ENCODE results near the gene YEATS2. TPM values are rescaled to one million over a fixed set of nuclear protein-coding genes. Genes with fewer than 3 reads are reported as not detected.
"Not testable (repeated sequence)": the region's sequence is repeated elsewhere in the genome, so short reads cannot be mapped to it uniquely, and the experiment has no call there.

The YEATS2 gene
- polyA plus RNA-seq, 1 experiment = 38.3 TPM

DNA sequence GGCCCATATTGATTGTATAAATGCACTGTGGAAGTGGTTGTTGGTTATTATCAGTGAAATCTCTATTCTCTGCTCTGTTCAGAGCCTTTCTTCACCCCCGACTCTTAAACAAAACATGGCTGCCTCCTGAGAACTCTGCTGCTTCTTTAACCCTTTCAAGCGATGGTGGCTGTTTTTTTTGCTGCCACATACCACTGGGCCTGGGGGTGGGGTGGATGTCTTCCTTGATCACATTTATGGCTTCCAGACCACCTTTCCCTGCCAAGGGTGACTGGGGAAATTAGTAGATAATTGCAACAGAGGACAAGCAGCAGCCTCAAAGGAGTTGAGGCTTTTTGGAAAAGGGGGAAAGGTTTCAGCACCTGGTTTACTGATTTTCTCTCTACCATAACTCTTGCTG, 32.8 kb downstream of the YEATS2 start:
- no peak overlapping the region for H3K27ac ChIP-seq (ENCODE audit: low read depth, low read length)
- ChIA-PET POLR2A (no interaction called here), CTCF (no interaction called here)
- H3K27me3 ChIP-seq (ENCODE audit: control insufficient read depth, insufficient read depth, low read length) = no peaks in the 10 kb centered on the region
- H3K9me3 ChIP-seq (ENCODE audit: control insufficient read depth, insufficient read depth, low read length) = no peaks in the 10 kb centered on the region
- no peak for DNase-seq (ENCODE audit: low read depth, low spot score)
- H3K4me3 ChIP-seq (ENCODE audit: low read depth, low read length) = no peak overlapping the region
- TF ChIP-seq, protein P1, sequence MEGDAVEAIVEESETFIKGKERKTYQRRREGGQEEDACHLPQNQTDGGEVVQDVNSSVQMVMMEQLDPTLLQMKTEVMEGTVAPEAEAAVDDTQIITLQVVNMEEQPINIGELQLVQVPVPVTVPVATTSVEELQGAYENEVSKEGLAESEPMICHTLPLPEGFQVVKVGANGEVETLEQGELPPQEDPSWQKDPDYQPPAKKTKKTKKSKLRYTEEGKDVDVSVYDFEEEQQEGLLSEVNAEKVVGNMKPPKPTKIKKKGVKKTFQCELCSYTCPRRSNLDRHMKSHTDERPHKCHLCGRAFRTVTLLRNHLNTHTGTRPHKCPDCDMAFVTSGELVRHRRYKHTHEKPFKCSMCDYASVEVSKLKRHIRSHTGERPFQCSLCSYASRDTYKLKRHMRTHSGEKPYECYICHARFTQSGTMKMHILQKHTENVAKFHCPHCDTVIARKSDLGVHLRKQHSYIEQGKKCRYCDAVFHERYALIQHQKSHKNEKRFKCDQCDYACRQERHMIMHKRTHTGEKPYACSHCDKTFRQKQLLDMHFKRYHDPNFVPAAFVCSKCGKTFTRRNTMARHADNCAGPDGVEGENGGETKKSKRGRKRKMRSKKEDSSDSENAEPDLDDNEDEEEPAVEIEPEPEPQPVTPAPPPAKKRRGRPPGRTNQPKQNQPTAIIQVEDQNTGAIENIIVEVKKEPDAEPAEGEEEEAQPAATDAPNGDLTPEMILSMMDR (IDR thresholded peaks at IDR 0.05; ENCODE audit: low read depth, low read length) = no peak

DNA sequence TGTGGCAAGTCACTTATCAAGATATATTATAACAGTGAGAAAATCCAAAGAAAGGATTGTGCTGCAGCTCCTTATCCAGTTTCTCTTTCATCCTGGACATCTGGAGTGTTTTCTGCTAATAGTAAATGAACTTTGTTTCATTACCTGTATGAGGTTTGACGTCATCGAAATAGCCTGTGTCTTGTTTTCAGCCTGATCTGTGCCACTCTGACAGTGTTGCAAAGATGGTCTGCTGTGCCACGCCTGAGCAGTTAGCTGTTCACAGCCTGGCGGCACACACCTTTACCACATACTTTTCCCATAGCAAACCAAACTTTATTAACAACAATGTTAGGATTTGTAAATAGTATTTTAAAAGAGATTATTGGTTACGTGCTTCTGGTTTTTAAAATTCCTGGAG, 34.0 kb downstream of the YEATS2 start:
- no peaks in the 10 kb centered on the region for H3K9me3 ChIP-seq (ENCODE audit: control insufficient read depth, insufficient read depth, low read length)
- H3K4me3 ChIP-seq (ENCODE audit: low read depth, low read length) = no peak overlapping the region
- TF ChIP-seq, protein P1 (IDR thresholded peaks at IDR 0.05; ENCODE audit: low read depth, low read length) = no peak
- POLR2A ChIA-PET = no interaction called here
- H3K27me3 ChIP-seq (ENCODE audit: control insufficient read depth, insufficient read depth, low read length) = no peaks in the 10 kb centered on the region
- no peak overlapping the region for H3K27ac ChIP-seq (ENCODE audit: low read depth, low read length)
- CTCF ChIA-PET = interaction anchor here (0.5 kb wide), 1 partner anchor 22 kb away, joined by 8 read pairs; no protein-coding TSS in a partner anchor
- DNase-seq (ENCODE audit: low read depth, low spot score) = no peak

DNA sequence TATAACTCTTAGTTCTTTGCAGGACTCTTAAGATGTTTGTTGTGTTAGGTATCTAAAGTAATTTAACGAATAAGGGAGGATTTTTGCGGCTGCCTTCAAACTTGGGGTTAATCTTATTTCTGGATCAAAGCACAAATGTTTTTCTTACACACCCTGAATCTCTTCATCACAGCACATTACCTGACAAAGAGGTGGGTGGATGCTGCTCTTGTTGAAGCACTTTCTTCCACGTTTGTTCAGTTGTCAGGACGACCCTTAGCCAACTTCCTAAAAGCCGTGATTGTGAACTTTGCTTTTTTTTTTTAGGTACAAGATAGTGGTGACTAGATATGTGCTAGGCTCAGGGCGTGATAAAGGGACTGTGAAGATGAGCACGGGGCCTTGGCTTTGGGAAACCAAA, 36.0 kb downstream of the YEATS2 start:
- TF ChIP-seq, protein P1 (IDR thresholded peaks at IDR 0.05; ENCODE audit: low read depth, low read length) = no peak
- Histone ChIP-seq H3K4me3 (ENCODE audit: low read depth, low read length) (no peak overlapping the region), H3K9me3 (ENCODE audit: control insufficient read depth, insufficient read depth, low read length) (no peaks in the 10 kb centered on the region), H3K27ac (ENCODE audit: low read depth, low read length) (no peak overlapping the region), H3K27me3 (ENCODE audit: control insufficient read depth, insufficient read depth, low read length) (no peaks in the 10 kb centered on the region)
- ChIA-PET CTCF (no interaction called here), POLR2A (no interaction called here)
- DNase-seq (ENCODE audit: low read depth, low spot score) = no peak

DNA sequence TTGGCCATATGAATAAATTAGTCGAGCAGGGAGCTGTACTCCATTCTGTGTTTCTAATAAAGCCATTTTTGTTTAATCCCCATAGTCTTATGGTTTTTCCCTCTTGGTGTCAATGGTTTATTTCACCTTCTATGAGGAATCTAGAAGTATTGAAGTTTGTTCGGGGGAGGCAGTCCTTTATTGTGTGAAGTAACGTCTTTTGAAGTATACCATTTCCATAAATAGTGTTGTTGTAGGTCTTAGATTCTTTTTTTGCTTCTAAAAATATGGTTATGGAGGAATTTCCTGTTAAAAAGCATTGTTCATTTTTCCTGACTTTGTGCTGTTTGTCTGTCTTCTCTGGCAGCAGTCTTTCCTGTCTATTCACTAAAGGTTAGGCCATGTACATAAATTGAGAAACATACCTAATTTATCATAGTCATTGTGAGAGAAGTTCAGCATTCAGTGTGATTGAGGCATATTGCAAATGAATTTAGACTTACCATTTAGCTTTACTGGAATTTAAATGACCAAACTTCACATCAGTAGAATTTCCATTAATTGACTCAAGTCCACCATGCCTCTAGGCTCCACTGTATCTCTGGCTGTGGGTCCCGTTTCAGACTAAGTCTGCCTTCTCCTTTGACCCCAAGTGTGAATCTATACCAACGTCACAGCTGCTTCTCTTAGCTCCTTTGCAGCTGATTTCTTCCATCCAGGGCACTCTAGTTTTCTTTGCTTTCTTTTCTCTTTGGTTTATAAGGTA, 37.3 kb downstream of the YEATS2 start:
- POLR2A ChIA-PET = interaction anchor here (0.6 kb wide), 1 partner anchor 24 kb away, joined by 4 read pairs; no protein-coding TSS in a partner anchor
- DNase-seq (ENCODE audit: low read depth, low spot score) = no peak
- no peaks in the 10 kb centered on the region for H3K27me3 ChIP-seq (ENCODE audit: control insufficient read depth, insufficient read depth, low read length)
- CTCF ChIA-PET = interaction anchor here (0.8 kb wide), 1 partner anchor 32 kb away, joined by 3 read pairs; no protein-coding TSS in a partner anchor
- no peak overlapping the region for H3K27ac ChIP-seq (ENCODE audit: low read depth, low read length)
- no peaks in the 10 kb centered on the region for H3K9me3 ChIP-seq (ENCODE audit: control insufficient read depth, insufficient read depth, low read length)
- TF ChIP-seq, protein P1 (IDR thresholded peaks at IDR 0.05; ENCODE audit: low read depth, low read length) = no peak
- H3K4me3 ChIP-seq (ENCODE audit: low read depth, low read length) = no peak overlapping the region

DNA sequence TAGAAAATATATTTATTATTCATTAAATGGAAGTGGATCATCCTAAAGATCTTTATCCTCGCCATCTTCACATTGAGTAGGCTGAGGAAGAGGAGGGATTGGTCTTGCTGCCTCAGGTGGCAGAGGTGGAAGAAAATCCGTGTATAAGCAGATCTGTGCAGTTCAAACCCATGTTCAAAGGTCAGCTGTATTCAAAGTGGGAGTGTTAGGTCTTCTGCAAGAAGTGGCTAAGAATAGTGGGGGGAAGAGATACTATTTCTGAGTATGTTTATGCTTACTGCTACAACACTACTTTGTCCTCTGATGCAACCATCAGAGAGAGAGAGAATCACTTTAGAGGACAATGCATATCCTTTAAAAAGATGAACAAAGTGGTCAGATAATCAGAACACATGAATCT, 39.5 kb downstream of the YEATS2 start:
- CTCF ChIA-PET = no interaction called here
- POLR2A ChIA-PET = no interaction called here
- DNase-seq (ENCODE audit: low read depth, low spot score) = no peak
- Histone ChIP-seq H3K27ac (ENCODE audit: low read depth, low read length) (no peak overlapping the region), H3K9me3 (ENCODE audit: control insufficient read depth, insufficient read depth, low read length) (no peaks in the 10 kb centered on the region), H3K27me3 (ENCODE audit: control insufficient read depth, insufficient read depth, low read length) (no peaks in the 10 kb centered on the region), H3K4me3 (ENCODE audit: low read depth, low read length) (no peak overlapping the region)
- TF ChIP-seq, protein P1 (IDR thresholded peaks at IDR 0.05; ENCODE audit: low read depth, low read length) = no peak

DNA sequence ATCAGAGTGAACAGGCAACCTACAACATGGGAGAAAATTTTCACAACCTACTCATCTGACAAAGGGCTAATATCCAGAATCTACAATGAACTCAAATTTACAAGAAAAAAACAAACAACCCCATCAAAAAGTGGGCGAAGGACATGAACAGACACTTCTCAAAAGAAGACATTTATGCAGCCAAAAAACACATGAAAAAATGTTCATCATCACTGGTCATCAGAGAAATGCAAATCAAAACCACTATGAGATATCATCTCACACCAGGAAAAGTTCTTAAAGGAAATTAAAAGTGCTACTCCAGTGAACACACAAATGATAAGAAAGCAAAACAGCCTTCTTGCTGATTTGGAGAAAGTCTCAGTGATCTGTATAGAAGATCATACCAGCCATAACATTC, 42.6 kb downstream of the YEATS2 start:
- CTCF ChIA-PET; POLR2A ChIA-PET; H3K9me3 ChIP-seq (ENCODE audit: control insufficient read depth, insufficient read depth, low read length); H3K27ac ChIP-seq (ENCODE audit: low read depth, low read length); DNase-seq (ENCODE audit: low read depth, low spot score); H3K4me3 ChIP-seq (ENCODE audit: low read depth, low read length); H3K27me3 ChIP-seq (ENCODE audit: control insufficient read depth, insufficient read depth, low read length): not testable (repeated sequence)

Data from AG04450 (cell line).